Measurements from ENCODE around the gene MPZ. TPM values are rescaled to one million over a fixed set of nuclear protein-coding genes. Genes with fewer than 3 reads are reported as not detected.

Gene MPZ
- total and polyA plus RNA-seq, 2 donors = 3.6 to 4.5 TPM

Other genes with a start within 250 kb of the MPZ start
- 65.7 TPM for gene ARHGAP30, start 240.1 kb downstream of the MPZ start, total RNA-seq
- 40.8 TPM for gene ARHGAP30, start 240.1 kb downstream of the MPZ start, polyA plus RNA-seq
- gene NECTIN4, start 220.4 kb downstream of the MPZ start, total RNA-seq = 0.66 TPM
- 4.7 TPM for gene NECTIN4, start 220.4 kb downstream of the MPZ start, polyA plus RNA-seq
- 1.9 TPM for gene KLHDC9, start 211.6 kb downstream of the MPZ start, total RNA-seq
- 4.7 TPM for gene KLHDC9, start 211.6 kb downstream of the MPZ start, polyA plus RNA-seq
- 48.2 TPM for gene PFDN2, start 191.9 kb downstream of the MPZ start, total RNA-seq
- gene PFDN2, start 191.9 kb downstream of the MPZ start, polyA plus RNA-seq = 152 TPM
- 28.0 TPM for gene NIT1, start 191.9 kb downstream of the MPZ start, total RNA-seq
- 61.4 TPM for gene NIT1, start 191.9 kb downstream of the MPZ start, polyA plus RNA-seq
- gene DEDD, start 177.3 kb downstream of the MPZ start, total RNA-seq = 14.7 TPM
- 24.8 TPM for gene DEDD, start 177.3 kb downstream of the MPZ start, polyA plus RNA-seq
- 93.5 TPM for gene UFC1, start 156.0 kb downstream of the MPZ start, total RNA-seq
- 118 TPM for gene UFC1, start 156.0 kb downstream of the MPZ start, polyA plus RNA-seq
- 10.0 TPM for gene USP21, start 150.5 kb downstream of the MPZ start, total RNA-seq
- gene USP21, start 150.5 kb downstream of the MPZ start, polyA plus RNA-seq = 23.4 TPM
- gene PPOX, start 143.5 kb downstream of the MPZ start, total RNA-seq = 19.9 TPM
- 50.4 TPM for gene PPOX, start 143.5 kb downstream of the MPZ start, polyA plus RNA-seq
- 14.3 TPM for gene B4GALT3, start 132.5 kb downstream of the MPZ start, total RNA-seq
- 32.0 TPM for gene B4GALT3, start 132.5 kb downstream of the MPZ start, polyA plus RNA-seq
- 0.61 TPM for gene ADAMTS4, start 110.9 kb downstream of the MPZ start, total RNA-seq
- gene ADAMTS4, start 110.9 kb downstream of the MPZ start, polyA plus RNA-seq = 3.0 TPM
- gene NDUFS2, start 107.6 kb downstream of the MPZ start, total RNA-seq = 67.7 TPM
- gene NDUFS2, start 107.6 kb downstream of the MPZ start, polyA plus RNA-seq = 39.9 TPM
- gene FCER1G, start 94.7 kb downstream of the MPZ start, total RNA-seq = 24.0 TPM
- 262 TPM for gene FCER1G, start 94.7 kb downstream of the MPZ start, polyA plus RNA-seq
- gene APOA2, start 86.3 kb downstream of the MPZ start, total RNA-seq = 1.7 TPM
- gene APOA2, start 86.3 kb downstream of the MPZ start, polyA plus RNA-seq = 4.9 TPM
- 9.6 TPM for gene TOMM40L, start 83.9 kb downstream of the MPZ start, total RNA-seq
- gene TOMM40L, start 83.9 kb downstream of the MPZ start, polyA plus RNA-seq = 9.1 TPM
- gene NR1I3, start 71.8 kb downstream of the MPZ start, total RNA-seq = not detected
- gene NR1I3, start 71.8 kb downstream of the MPZ start, polyA plus RNA-seq = 0.14 TPM
- gene PCP4L1, start 51.2 kb downstream of the MPZ start, total RNA-seq = 2.4 TPM
- gene PCP4L1, start 51.2 kb downstream of the MPZ start, polyA plus RNA-seq = 8.9 TPM
- gene SDHC, start 4.4 kb upstream of the MPZ start, total RNA-seq = 19.8 TPM
- 93.5 TPM for gene SDHC, start 4.4 kb upstream of the MPZ start, polyA plus RNA-seq
- 0.09 TPM for gene CFAP126, start 57.9 kb upstream of the MPZ start, total RNA-seq
- gene CFAP126, start 57.9 kb upstream of the MPZ start, polyA plus RNA-seq = 1.0 TPM
- gene FCGR2A, start 195.5 kb upstream of the MPZ start, total RNA-seq = 14.7 TPM
- 50.0 TPM for gene FCGR2A, start 195.5 kb upstream of the MPZ start, polyA plus RNA-seq
- 1.1 TPM for gene HSPA6, start 214.6 kb upstream of the MPZ start, total RNA-seq
- 12.3 TPM for gene HSPA6, start 214.6 kb upstream of the MPZ start, polyA plus RNA-seq
- 9.0 TPM for gene FCGR3A, start 239.8 kb upstream of the MPZ start, total RNA-seq
- gene FCGR3A, start 239.8 kb upstream of the MPZ start, polyA plus RNA-seq = 41.1 TPM

Data from thymus (tissue), 2 donors.